ENCODE results near the gene MPRIP. TPM values are rescaled to one million over a fixed set of nuclear protein-coding genes. Genes with fewer than 3 reads are reported as not detected.

Gene MPRIP
- total and polyA plus RNA-seq, 2 donors (not counting 3 experiments of a cell fraction or from before 2014, with no cell fraction given): 94.6 to 246 TPM

DNA sequence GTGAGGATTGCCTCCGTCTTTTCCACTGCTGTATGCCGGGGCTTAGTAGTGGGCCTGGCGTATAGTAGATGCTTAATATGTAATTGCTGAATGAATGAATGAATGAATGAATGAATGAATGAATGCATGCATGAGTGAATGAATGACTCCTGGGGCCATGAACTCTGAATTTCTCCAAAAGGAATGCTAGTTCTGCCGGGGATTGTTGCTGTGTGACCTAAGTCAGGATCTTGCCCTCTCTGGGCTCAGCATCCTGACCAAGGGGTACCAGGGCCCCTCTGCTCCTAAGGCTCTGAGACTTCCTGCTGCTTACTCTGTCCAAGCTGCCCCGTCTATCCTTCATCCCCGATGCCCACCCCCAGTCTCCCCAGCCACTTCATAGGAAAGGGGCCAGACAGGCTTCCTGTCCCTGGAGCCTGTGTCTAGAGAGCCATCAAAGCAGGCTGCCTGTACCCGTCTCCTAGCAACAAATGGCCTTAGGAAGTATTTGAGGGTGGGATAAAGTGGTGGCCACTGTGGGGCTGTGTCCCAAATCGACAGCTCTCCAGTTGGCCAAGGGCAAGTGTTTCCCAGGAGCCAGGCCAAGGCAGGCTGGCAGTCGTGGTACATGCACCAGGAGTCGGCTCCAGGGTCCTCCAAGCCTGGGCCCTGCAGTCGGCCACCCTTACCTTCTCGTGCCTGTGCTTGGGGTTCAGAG, 11.6 kb upstream of the MPRIP start:
- TF ChIP-seq EZH2 (IDR thresholded peaks at IDR 0.05; ENCODE audit: borderline replicate concordance, low read depth, low read length, severe bottlenecking): no peak
- TF ChIP-seq GATA2 (IDR thresholded peaks at IDR 0.05; ENCODE audit: insufficient read depth, insufficient read length, low read depth, low read length): no peak
- no peak for TF ChIP-seq MYC (IDR thresholded peaks at IDR 0.05; ENCODE audit: low read depth, low read length)
- TF ChIP-seq MAX (IDR thresholded peaks at IDR 0.05; ENCODE audit: insufficient read depth, insufficient read length): no peak
- no peak for TF ChIP-seq JUN (IDR thresholded peaks at IDR 0.05; ENCODE audit: borderline replicate concordance, insufficient read depth, insufficient read length, low read depth)
- no peak for TF ChIP-seq POLR2AphosphoS5 (IDR thresholded peaks at IDR 0.05; ENCODE audit: insufficient read depth, low read depth, low read length)
- no peak for TF ChIP-seq POLR2A (IDR thresholded peaks at IDR 0.05; ENCODE audit: low read depth, low read length)
- no peak for TF ChIP-seq CTCF (IDR thresholded peaks at IDR 0.05; ENCODE audit: extremely low read depth in 1 of 2, insufficient read depth in 1 of 2, low read depth in 1 of 2, low read length in 2 of 2)
- no peak for TF ChIP-seq FOS (IDR thresholded peaks at IDR 0.05; ENCODE audit: borderline replicate concordance, insufficient read depth, low read length)
- Histone ChIP-seq H3K4me2 (ENCODE audit: insufficient read depth, low read length) (no peak overlapping the region), H3K27me3 (ENCODE audit: control insufficient read depth in 2 of 2, insufficient read depth in 2 of 2, low read length in 2 of 2) (no peaks in the 10 kb centered on the region), H3K4me1 (ENCODE audit: control insufficient read depth, extremely low read depth, insufficient read depth, low read length) (peaks cover 27% of the 10 kb centered on the region), H3K36me3 (ENCODE audit: control insufficient read depth in 2 of 2, extremely low read depth in 1 of 2, insufficient read depth in 2 of 2, low read length in 2 of 2) (no peaks in the 10 kb centered on the region), H4K20me1 (replicated peaks; ENCODE audit: control insufficient read depth, extremely low read depth, insufficient read depth, low read length) (no peaks in the 10 kb centered on the region), H2AFZ (ENCODE audit: low read depth, low read length) (no peak overlapping the region), H3K79me2 (ENCODE audit: control insufficient read depth, insufficient read depth, low read length) (no peaks in the 10 kb centered on the region), H3K9ac (replicated peaks; ENCODE audit: extremely low read depth, insufficient read depth, low read length) (no peak overlapping the region), H3K9me1 (replicated peaks; ENCODE audit: control insufficient read depth, extremely low read depth, insufficient read depth, low read length) (no peaks in the 10 kb centered on the region), H3K9me3 (replicated peaks; ENCODE audit: control insufficient read depth, insufficient read depth, low read length) (no peaks in the 10 kb centered on the region), H3K4me3 (replicated peaks in 1 of 3; ENCODE audit: insufficient read depth in 1 of 3, low read depth in 1 of 3, low read length in 3 of 3) (no peak overlapping the region), H3K27ac (ENCODE audit: insufficient read depth, low read depth, low read length) (peak overlapping the region; percentile 23)
- dilution Hi-C loops (cut with MboI; ENCODE audit: extremely low pct_ligation_motif_present, low sequenced_read_pairs): no loop called here
- no TSS peak for BruUV-seq (replicated peaks)
- ChIA-PET CTCF (interaction anchor here (1.3 kb wide), 1 partner anchor 13 kb away, joined by 3 read pairs; no protein-coding TSS in a partner anchor), POLR2A (no interaction called here)
- intact Hi-C loops (cut with micrococcal nuclease): no loop called here
- DNase-seq (ENCODE audit: low read depth, low spot score) (no peak), FAIRE-seq (peak; percentile 50)

Data from endothelial cell of umbilical vein (primary cell).